GM13976 (cell line): ENCODE results near the gene ZNF385A.
A peak's percentile ranks its signal among the peaks of the same experiment; 100 is the strongest.

Source experiments
- DNase-seq: peaks from one replicate; pipeline ENCODE4 v3.0.0; 2012; ENCODE audit warnings: low spot score
- in situ Hi-C: fragments of 300-500 bp; cut with MboI; formaldehyde crosslinking; loops from one replicate; pipeline ENCODE4 v1.12.0; 2022; ENCODE audit warnings: low sequenced_read_pairs, mixed read lengths, inconsistent platforms; ENCODE audit not compliant: unreplicated experiment
- TF ChIP-seq, protein P1 (sequence below): IDR thresholded peaks from 2 replicates; pipeline ENCODE4 v1.5.1; 2012; ENCODE audit warnings: borderline replicate concordance, mild to moderate bottlenecking; ENCODE audit not compliant: insufficient read depth; ENCODE audit errors: extremely low read depth, missing control alignments, control extremely low read depth

The ZNF385A gene

DNA sequence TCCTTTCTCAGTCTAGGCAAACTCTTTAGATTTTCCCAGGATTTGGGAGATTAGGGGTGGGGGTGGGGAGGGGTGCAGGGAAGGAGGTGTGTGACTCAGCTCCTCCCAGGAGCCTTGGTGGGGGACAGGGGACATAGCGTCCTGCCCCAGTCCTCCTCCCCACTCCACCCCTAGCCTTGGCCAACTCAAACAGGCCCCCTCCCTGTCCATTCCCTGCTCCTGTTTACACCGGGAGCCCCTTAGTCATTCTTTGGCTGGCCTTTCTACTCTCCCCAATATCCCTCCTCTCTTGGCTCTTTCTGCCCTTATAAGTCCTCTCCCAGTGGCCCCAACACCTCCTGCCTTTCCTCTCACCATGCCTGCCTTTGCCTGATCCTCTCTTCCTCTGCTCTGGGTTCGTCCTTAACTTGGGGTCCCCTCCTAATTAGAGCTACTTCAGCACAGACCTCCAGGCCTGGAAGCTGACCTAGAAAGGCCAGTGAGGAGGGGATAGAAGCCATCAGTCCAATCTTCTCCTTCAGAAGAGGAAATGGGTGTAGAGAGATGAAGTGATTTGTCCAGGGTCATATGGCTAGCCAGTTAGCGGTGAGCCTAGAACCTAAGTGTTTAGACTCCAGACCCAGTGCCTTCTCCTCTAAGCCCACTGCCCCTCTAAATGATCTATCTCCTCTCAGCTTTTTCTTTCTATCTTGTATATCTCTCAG lies 36.8 kb upstream of the ZNF385A start:
- no peak for DNase-seq
- in situ Hi-C loops = no loop called here
- TF ChIP-seq, protein P1, sequence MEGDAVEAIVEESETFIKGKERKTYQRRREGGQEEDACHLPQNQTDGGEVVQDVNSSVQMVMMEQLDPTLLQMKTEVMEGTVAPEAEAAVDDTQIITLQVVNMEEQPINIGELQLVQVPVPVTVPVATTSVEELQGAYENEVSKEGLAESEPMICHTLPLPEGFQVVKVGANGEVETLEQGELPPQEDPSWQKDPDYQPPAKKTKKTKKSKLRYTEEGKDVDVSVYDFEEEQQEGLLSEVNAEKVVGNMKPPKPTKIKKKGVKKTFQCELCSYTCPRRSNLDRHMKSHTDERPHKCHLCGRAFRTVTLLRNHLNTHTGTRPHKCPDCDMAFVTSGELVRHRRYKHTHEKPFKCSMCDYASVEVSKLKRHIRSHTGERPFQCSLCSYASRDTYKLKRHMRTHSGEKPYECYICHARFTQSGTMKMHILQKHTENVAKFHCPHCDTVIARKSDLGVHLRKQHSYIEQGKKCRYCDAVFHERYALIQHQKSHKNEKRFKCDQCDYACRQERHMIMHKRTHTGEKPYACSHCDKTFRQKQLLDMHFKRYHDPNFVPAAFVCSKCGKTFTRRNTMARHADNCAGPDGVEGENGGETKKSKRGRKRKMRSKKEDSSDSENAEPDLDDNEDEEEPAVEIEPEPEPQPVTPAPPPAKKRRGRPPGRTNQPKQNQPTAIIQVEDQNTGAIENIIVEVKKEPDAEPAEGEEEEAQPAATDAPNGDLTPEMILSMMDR = no peak

DNA sequence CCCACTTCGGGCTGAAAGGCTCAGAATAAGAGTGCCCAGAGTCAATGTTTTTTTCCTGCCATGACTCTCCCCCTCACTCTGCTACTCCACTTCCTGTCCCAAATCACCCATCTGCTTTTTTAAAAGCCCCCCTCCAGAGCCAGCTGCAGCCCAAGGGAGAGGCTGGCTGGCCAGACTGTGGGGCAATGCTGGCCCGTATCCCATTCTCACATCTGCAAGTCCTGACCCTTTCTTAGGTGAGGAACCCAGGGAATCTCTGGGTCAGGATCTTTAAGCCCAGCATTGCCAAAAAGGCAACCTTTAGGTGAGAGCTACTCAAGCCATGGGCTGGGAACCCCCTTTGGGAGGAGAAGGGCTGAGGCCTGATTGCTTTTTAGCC lies 36.2 kb upstream of the ZNF385A start:
- in situ Hi-C loops = no loop called here
- no peak for DNase-seq
- TF ChIP-seq, protein P1 = no peak

DNA sequence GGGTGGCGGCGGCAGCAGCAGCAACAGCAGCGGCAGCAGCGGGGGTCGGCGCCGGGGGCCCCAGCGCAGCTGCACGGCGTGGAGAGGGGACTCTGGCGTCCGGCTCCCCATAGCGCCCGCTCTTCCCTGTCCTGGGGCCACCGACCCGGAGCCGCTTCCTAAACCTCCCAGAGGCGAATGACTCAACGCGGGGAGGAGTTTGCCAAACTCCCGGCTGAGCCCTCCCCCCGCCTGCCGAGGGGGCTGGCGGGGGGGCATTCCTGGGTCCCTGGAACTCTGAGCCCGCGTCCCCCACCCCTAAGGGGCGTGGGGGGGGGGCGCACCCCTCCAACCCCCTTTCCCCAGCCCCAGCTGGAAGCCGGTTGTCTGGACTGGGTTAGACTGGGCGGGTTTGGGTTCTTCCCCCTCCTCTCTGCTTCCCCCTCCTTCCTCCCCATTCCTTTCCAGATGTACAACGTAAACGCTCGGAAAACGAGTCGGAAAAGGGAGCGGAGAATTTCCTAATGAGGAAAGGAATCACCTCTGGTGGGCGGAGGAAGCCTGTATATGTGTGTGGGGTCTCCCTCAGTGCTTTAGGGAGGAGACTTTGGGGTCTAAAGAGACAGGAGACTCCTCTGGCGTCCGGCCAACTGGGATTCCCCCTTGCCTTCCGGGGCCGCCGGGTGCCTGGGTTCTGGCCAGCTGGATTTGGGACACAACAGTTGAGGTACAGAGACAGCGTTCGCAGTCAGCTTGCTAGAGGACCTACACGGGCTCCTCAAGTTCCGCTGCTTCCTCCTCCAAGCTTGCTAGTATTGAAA lies 34.8 kb upstream of the ZNF385A start, which contains the start of gene ITGA5:
Gene ITGA5, minus strand, starts transcription at position 179 of the 800 bp plus-strand sequence. Its CDS starts 68 bp downstream, at position 111.
- TF ChIP-seq, protein P1 = no peak
- in situ Hi-C loops = no loop called here
- DNase-seq = peak; percentile 57

DNA sequence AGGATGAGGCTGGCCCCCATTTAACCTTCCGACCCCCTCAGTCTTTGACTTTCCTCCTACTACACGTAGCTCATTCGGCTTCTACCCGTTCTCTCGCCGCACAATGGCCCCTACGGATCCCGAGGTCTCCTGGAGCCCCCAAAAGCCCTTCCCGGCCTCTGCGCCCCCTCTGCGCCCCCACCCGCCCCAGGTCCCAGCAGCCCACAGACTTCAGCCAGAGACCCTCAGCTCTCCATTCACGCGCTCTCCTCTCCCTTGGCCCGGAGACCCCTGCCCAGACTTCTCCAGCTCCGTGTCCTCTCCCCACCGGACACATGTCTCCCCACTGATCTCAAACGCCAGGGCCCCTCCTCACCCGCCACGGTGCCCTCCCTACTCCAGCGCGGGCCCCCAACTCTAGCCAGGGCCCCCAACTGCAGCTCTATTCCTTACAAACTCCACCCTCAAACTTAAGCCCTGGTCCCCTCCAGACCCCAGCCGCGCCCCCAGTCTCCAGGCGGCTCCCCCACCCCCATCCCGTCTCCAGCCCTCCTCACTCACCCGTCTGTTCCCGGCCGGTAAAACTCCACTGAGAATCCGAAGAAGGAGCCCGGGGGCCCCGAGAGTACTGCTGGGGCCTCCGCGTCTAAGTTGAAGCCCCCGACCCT lies 34.0 kb upstream of the ZNF385A start:
- TF ChIP-seq, protein P1 = no peak
- in situ Hi-C loops = no loop called here
- DNase-seq = peak; percentile 54

GRCh38 chr12:54417712-54418440 lies 33.3 kb upstream of the ZNF385A start:
- TF ChIP-seq, protein P1 = no peak
- no peak for DNase-seq
- in situ Hi-C loops = no loop called here
